ENCODE results near the gene SPOCK1. TPM values are rescaled to one million over a fixed set of nuclear protein-coding genes. Genes with fewer than 3 reads are reported as not detected.

Gene SPOCK1
- total and polyA plus RNA-seq, 5 donors from 2014 or later, result 0.27 TPM; not detected in 4

GRCh38 chr5:137325721-137326120 lies 173.4 kb downstream of the SPOCK1 start:
- ATAC-seq (ENCODE audit: low read depth in 2 of 2) (no peak), DNase-seq (no peak)
- H3K4me3 Mint-ChIP-seq, result no peak overlapping the region
- peaks cover 14% of the 10 kb centered on the region for H3K27me3 Mint-ChIP-seq
- H3K9me3 Mint-ChIP-seq, result peaks cover 0 to 5% (median 0%) of the 10 kb centered on the region in 7 donors
- H3K27ac ChIP-seq (ENCODE audit: insufficient read depth, low read length, poor library complexity, severe bottlenecking), result no peak overlapping the region
- H3K4me1 Mint-ChIP-seq, result no peaks in the 10 kb centered on the region
- H3K4me3 ChIP-seq (ENCODE audit: low read depth, low read length), result no peak overlapping the region
- H3K27ac Mint-ChIP-seq, result no peak overlapping the region
- H3K4me1 ChIP-seq (ENCODE audit: control insufficient read depth, insufficient read depth, low read length, poor library complexity, severe bottlenecking), result no peaks in the 10 kb centered on the region
- no peaks in the 10 kb centered on the region for H3K36me3 Mint-ChIP-seq
- peaks cover 0 to 3% of the 10 kb centered on the region in 2 experiments for H3K9me3 ChIP-seq (ENCODE audit: control insufficient read depth in 2 of 2, low read length in 2 of 2)
- no peaks in the 10 kb centered on the region for H3K27me3 ChIP-seq (ENCODE audit: control insufficient read depth, insufficient read depth, low read length)
- H3K36me3 ChIP-seq (ENCODE audit: control insufficient read depth, insufficient read depth, low read length), result no peaks in the 10 kb centered on the region

GRCh38 chr5:137320056-137321045 lies 178.8 kb downstream of the SPOCK1 start:
- no peaks in the 10 kb centered on the region for H3K4me1 ChIP-seq (ENCODE audit: control insufficient read depth, insufficient read depth, low read length, poor library complexity, severe bottlenecking)
- H3K27me3 ChIP-seq (ENCODE audit: control insufficient read depth, insufficient read depth, low read length), result no peaks in the 10 kb centered on the region
- H3K27me3 Mint-ChIP-seq, result peaks cover 14% of the 10 kb centered on the region
- H3K4me3 Mint-ChIP-seq, result no peak overlapping the region
- no peak overlapping the region for H3K27ac Mint-ChIP-seq
- H3K27ac ChIP-seq (ENCODE audit: insufficient read depth, low read length, poor library complexity, severe bottlenecking), result no peak overlapping the region
- no peaks in the 10 kb centered on the region for H3K4me1 Mint-ChIP-seq
- peaks cover 0 to 3% of the 10 kb centered on the region in 2 experiments for H3K9me3 ChIP-seq (ENCODE audit: control insufficient read depth in 2 of 2, low read length in 2 of 2)
- no peak overlapping the region for H3K4me3 ChIP-seq (ENCODE audit: low read depth, low read length)
- DNase-seq, result peak in 2 of 3 donors; percentile 7 to 33
- no peaks in the 10 kb centered on the region for H3K36me3 Mint-ChIP-seq
- peaks cover 0 to 5% (median 0%) of the 10 kb centered on the region in 7 donors for H3K9me3 Mint-ChIP-seq
- ATAC-seq (ENCODE audit: low read depth in 2 of 2), result no peak
- no peaks in the 10 kb centered on the region for H3K36me3 ChIP-seq (ENCODE audit: control insufficient read depth, insufficient read depth, low read length)

- peaks cover 11% of the 10 kb centered on the region for H3K27me3 Mint-ChIP-seq
- Histone ChIP-seq H3K4me3 (ENCODE audit: low read depth, low read length) (no peak overlapping the region), H3K27ac (ENCODE audit: insufficient read depth, low read length, poor library complexity, severe bottlenecking) (no peak overlapping the region), H3K27me3 (ENCODE audit: control insufficient read depth, insufficient read depth, low read length) (no peaks in the 10 kb centered on the region), H3K9me3 (ENCODE audit: control insufficient read depth in 2 of 2, low read length in 2 of 2) (peaks cover 0 to 3% of the 10 kb centered on the region in 2 experiments), H3K4me1 (ENCODE audit: control insufficient read depth, insufficient read depth, low read length, poor library complexity, severe bottlenecking) (no peaks in the 10 kb centered on the region), H3K36me3 (ENCODE audit: control insufficient read depth, insufficient read depth, low read length) (no peaks in the 10 kb centered on the region)
- H3K4me3 Mint-ChIP-seq, result no peak overlapping the region
- H3K36me3 Mint-ChIP-seq, result no peaks in the 10 kb centered on the region
- ATAC-seq (ENCODE audit: low read depth in 2 of 2), result no peak
- no peak for DNase-seq
- peaks cover 0 to 5% (median 0%) of the 10 kb centered on the region in 7 donors for H3K9me3 Mint-ChIP-seq
- H3K27ac Mint-ChIP-seq, result no peak overlapping the region
- H3K4me1 Mint-ChIP-seq, result no peaks in the 10 kb centered on the region
These were observed 181.1 kb downstream of the SPOCK1 start for GRCh38 chr5:137318027-137318426.

- Histone ChIP-seq H3K4me1 (ENCODE audit: control insufficient read depth, insufficient read depth, low read length, poor library complexity, severe bottlenecking) (no peaks in the 10 kb centered on the region), H3K27me3 (ENCODE audit: control insufficient read depth, insufficient read depth, low read length) (no peaks in the 10 kb centered on the region), H3K27ac (ENCODE audit: insufficient read depth, low read length, poor library complexity, severe bottlenecking) (no peak overlapping the region), H3K4me3 (ENCODE audit: low read depth, low read length) (no peak overlapping the region), H3K36me3 (ENCODE audit: control insufficient read depth, insufficient read depth, low read length) (no peaks in the 10 kb centered on the region), H3K9me3 (ENCODE audit: control insufficient read depth in 2 of 2, low read length in 2 of 2) (peaks cover 0 to 3% of the 10 kb centered on the region in 2 experiments)
- H3K9me3 Mint-ChIP-seq, result peaks cover 0 to 5% (median 0%) of the 10 kb centered on the region in 7 donors
- no peak for ATAC-seq (ENCODE audit: low read depth in 2 of 2)
- no peak overlapping the region for H3K4me3 Mint-ChIP-seq
- peaks cover 12% of the 10 kb centered on the region for H3K27me3 Mint-ChIP-seq
- peak overlapping the region in 1 of 3 donors; percentile 50 for H3K27ac Mint-ChIP-seq
- H3K4me1 Mint-ChIP-seq, result no peaks in the 10 kb centered on the region
- no peak for DNase-seq
- H3K36me3 Mint-ChIP-seq, result no peaks in the 10 kb centered on the region
These were observed 182.8 kb downstream of the SPOCK1 start for GRCh38 chr5:137316346-137316736.

- Histone ChIP-seq H3K4me1 (ENCODE audit: control insufficient read depth, insufficient read depth, low read length, poor library complexity, severe bottlenecking) (no peaks in the 10 kb centered on the region), H3K27me3 (ENCODE audit: control insufficient read depth, insufficient read depth, low read length) (no peaks in the 10 kb centered on the region), H3K36me3 (ENCODE audit: control insufficient read depth, insufficient read depth, low read length) (no peaks in the 10 kb centered on the region), H3K4me3 (ENCODE audit: low read depth, low read length) (no peak overlapping the region), H3K27ac (ENCODE audit: insufficient read depth, low read length, poor library complexity, severe bottlenecking) (no peak overlapping the region), H3K9me3 (ENCODE audit: control insufficient read depth in 2 of 2, low read length in 2 of 2) (no peaks in the 10 kb centered on the region)
- no peak overlapping the region for H3K27ac Mint-ChIP-seq
- DNase-seq (no peak), ATAC-seq (ENCODE audit: low read depth in 2 of 2) (no peak)
- H3K27me3 Mint-ChIP-seq, result peaks cover 15% of the 10 kb centered on the region
- H3K4me1 Mint-ChIP-seq, result no peaks in the 10 kb centered on the region
- H3K4me3 Mint-ChIP-seq, result no peak overlapping the region
- no peaks in the 10 kb centered on the region for H3K36me3 Mint-ChIP-seq
- peaks cover 0 to 3% (median 0%) of the 10 kb centered on the region in 7 donors for H3K9me3 Mint-ChIP-seq
These were observed 183.4 kb downstream of the SPOCK1 start for GRCh38 chr5:137315534-137316345.

GRCh38 chr5:137315109-137315508 lies 184.0 kb downstream of the SPOCK1 start:
- Mint-ChIP-seq H3K27ac (no peak overlapping the region), H3K27me3 (peaks cover 17% of the 10 kb centered on the region), H3K9me3 (peaks cover 0 to 3% (median 0%) of the 10 kb centered on the region in 7 donors), H3K4me3 (no peak overlapping the region), H3K4me1 (no peaks in the 10 kb centered on the region), H3K36me3 (no peaks in the 10 kb centered on the region)
- Histone ChIP-seq H3K27ac (ENCODE audit: insufficient read depth, low read length, poor library complexity, severe bottlenecking) (no peak overlapping the region), H3K27me3 (ENCODE audit: control insufficient read depth, insufficient read depth, low read length) (no peaks in the 10 kb centered on the region), H3K9me3 (ENCODE audit: control insufficient read depth in 2 of 2, low read length in 2 of 2) (no peaks in the 10 kb centered on the region), H3K4me1 (ENCODE audit: control insufficient read depth, insufficient read depth, low read length, poor library complexity, severe bottlenecking) (no peaks in the 10 kb centered on the region), H3K36me3 (ENCODE audit: control insufficient read depth, insufficient read depth, low read length) (no peaks in the 10 kb centered on the region), H3K4me3 (ENCODE audit: low read depth, low read length) (no peak overlapping the region)
- DNase-seq (no peak), ATAC-seq (ENCODE audit: low read depth in 2 of 2) (no peak)

- ATAC-seq (ENCODE audit: low read depth in 2 of 2), result no peak
- DNase-seq, result no peak
- Mint-ChIP-seq H3K4me1 (no peaks in the 10 kb centered on the region), H3K36me3 (no peaks in the 10 kb centered on the region), H3K4me3 (no peak overlapping the region), H3K27me3 (peaks cover 22% of the 10 kb centered on the region), H3K9me3 (peaks cover 0 to 3% (median 0%) of the 10 kb centered on the region in 7 donors), H3K27ac (no peak overlapping the region)
- no peaks in the 10 kb centered on the region for H3K36me3 ChIP-seq (ENCODE audit: control insufficient read depth, insufficient read depth, low read length)
- H3K27ac ChIP-seq (ENCODE audit: insufficient read depth, low read length, poor library complexity, severe bottlenecking), result no peak overlapping the region
- no peaks in the 10 kb centered on the region for H3K27me3 ChIP-seq (ENCODE audit: control insufficient read depth, insufficient read depth, low read length)
- H3K4me1 ChIP-seq (ENCODE audit: control insufficient read depth, insufficient read depth, low read length, poor library complexity, severe bottlenecking), result no peaks in the 10 kb centered on the region
- no peak overlapping the region for H3K4me3 ChIP-seq (ENCODE audit: low read depth, low read length)
- H3K9me3 ChIP-seq (ENCODE audit: control insufficient read depth in 2 of 2, low read length in 2 of 2), result no peaks in the 10 kb centered on the region
These were observed 185.5 kb downstream of the SPOCK1 start for GRCh38 chr5:137313526-137314175.

All from CD4-positive, CD25-positive, alpha-beta regulatory T cell (primary cell).